ENCODE measurements around the gene TNK2. TPM values are rescaled to one million over a fixed set of nuclear protein-coding genes. Genes with fewer than 3 reads are reported as not detected.

The TNK2 gene
- total RNA-seq, 1 donor from 2014 or later = 17.4 TPM

GRCh38 chr3:195899701-195900435 lies 8.5 kb downstream of the TNK2 start:
- no peak for DNase-seq

DNA sequence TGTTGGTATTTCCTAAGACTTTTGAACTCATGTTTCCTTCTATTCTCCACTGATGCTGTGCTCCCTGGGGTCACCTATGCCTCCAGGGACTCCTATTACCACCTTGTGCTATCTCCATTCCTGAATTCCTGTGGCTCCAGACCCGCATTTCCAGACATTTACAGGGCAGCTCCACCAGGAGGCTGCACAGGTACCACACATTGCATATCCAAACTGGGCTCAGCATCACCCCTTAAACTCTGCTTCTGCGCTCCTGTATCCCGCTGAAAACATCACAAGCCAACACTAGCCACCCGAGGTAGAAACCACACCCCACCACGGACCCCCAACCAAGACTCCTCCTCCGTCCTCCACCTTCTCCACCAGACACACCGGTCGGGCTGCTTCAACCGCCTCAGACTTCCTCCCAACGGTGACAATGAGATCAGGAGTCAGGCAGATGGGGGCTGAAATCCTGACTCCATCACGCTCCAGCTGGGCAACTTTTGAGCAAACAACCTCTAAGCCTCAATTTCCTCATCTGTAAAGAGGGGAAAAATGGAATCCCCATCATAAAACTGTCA lies 10.4 kb downstream of the TNK2 start:
- no peak for DNase-seq

DNA sequence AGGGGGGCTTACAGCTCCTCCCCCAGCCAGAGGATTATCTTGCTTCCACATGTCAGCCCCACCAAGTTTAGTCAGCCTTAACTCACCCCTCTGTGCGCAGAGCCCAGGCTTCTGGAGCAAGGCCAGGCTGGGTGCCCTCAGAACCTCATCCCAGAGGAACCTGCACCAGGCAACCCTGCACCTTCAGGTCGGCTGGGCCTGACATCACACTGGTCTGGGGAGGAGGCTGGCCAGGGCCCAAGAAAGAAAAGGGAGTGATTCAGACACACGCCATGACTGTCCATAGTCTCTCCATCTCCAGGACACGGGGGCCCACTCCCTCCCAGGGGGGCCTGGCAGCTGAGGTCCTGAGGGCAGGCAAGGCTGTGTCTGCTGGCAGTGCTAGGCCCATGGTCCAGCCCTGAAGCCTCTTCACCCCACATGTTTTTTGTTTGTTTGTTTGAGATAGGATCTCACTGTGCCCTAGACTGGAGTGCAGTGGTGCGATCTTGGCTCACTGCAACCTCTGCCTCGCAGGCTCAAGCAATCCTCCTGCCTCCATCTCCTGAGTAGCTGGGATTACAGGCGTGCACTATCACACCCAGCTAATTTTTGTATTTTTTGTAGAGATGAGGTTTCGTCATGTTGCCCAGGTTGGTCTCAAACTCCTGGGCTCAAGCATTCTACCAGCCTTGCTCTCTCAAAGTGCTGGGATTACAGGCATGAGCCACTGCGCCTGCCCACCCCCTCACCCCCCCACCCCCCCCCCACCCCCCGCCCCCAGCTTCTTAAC lies 11.1 kb downstream of the TNK2 start:
- no peak for DNase-seq

DNA sequence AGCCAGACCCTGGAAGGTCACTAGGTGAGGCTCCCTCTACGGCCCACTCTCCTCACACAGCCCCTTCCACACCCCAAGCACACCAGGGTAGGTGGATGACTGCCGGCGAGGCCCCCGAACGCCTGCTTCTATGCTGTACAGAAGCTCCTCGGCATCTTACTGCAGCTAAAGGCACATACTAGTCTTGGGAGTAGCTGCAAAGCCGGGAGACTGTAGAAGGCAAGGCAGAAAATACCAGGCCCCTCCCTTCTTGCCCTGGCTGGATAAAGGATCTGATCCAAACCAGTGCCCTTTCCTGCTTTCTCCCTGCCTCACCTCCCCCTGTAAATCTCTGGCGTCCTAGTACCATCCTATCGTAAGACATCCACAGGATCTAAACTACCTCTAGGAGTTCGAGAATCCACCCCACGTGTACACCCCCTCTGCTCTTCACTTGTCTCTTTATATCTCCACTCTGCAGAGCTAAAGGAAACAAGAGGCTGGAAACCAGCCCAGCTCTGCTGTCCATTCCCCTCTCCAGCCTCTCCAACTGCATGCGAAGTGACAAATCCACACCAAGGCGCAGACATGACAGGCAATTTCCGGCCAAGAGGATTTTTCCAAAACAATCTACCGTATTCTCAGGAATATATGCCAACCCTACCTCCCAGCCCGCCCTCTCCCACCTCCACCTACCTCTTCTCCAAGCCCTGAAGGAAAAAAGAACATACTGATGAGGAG lies 11.8 kb downstream of the TNK2 start:
- DNase-seq = peak; percentile 64

- DNase-seq = peak; percentile 13
Observed at GRCh38 chr3:195895861-195896360, 12.4 kb downstream of the TNK2 start.

DNA sequence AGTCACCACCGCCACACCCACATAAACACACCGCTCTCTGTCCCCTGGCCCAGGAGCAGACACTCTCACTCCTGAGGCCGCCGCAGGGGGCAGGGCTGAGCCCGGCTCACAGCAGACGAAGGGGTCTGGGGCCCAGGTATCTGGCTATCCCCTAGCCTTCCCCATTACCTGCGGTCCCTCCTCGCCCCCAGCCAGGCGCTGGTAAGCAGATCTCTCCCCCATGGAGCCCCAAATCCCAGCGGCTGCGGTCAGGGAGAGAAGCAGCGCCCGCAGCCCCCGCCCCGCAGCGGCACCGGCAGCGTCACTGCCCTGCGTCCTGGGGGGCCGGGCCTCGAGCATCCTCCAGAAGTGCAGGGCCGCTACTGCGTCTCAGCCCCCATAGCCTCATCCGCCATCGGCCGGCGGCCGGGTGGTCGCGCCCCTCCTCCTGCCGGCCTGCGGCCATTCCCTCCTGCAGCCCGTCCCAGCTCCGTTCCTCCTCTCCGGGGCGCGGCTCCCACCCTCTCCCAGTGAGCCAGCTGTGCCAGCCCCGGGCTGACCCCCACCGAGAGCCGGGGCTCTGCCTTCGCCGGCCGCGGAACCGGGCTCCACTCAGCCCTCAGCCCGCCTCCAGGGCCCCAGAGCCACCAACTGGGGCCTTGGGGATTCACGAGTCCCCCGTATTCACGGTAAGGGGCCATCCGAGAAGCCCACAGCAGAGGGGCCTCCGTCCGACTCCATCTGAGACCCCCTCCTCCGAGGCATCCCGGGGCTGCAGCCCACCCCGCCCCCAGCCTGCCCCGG lies 13.1 kb downstream of the TNK2 start:
- DNase-seq = no peak

- DNase-seq = no peak
Observed at GRCh38 chr3:195893916-195894465, 14.4 kb downstream of the TNK2 start.

- DNase-seq = no peak
Observed at GRCh38 chr3:195893516-195893915, 14.8 kb downstream of the TNK2 start.

- no peak for DNase-seq
Observed at GRCh38 chr3:195893044-195893395, 15.3 kb downstream of the TNK2 start.

GRCh38 chr3:195892105-195893043 lies 16.0 kb downstream of the TNK2 start:
- DNase-seq = peak; percentile 66

DNA sequence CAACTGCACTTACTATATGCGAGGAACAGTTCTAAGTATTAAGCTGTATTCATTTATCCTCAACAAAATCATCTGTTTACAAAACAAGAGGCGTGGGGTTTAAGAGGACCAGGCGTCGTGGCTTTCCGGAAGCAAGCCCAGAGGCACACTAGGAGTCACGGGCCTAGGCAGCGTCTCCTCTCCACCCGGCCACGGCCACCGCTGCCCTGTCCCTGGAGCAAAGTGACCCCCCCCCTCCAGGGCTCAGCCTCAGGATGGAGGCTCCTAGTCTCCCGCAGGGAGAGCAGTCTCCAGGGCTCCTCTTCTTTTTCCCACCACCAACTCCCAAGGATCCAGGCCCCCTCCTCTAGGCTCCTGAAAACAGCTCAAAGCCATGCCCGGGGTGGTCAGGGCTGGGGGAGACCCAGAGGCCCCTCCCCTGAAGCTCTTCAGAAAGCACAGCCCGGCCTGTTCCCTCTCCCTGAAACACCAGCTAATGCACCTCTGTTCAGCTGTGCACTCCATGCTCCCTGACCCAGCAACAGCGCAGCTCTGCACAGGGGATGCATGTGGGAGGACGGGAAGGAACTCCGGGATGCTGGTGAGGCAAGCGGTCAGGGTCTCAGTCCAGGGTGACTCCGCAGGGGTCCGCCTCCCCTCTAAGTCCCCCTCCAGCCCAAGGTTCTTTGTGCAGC lies 16.8 kb downstream of the TNK2 start:
- DNase-seq = no peak

- no peak for DNase-seq
Observed at GRCh38 chr3:195889870-195890295, 18.5 kb downstream of the TNK2 start.

DNA sequence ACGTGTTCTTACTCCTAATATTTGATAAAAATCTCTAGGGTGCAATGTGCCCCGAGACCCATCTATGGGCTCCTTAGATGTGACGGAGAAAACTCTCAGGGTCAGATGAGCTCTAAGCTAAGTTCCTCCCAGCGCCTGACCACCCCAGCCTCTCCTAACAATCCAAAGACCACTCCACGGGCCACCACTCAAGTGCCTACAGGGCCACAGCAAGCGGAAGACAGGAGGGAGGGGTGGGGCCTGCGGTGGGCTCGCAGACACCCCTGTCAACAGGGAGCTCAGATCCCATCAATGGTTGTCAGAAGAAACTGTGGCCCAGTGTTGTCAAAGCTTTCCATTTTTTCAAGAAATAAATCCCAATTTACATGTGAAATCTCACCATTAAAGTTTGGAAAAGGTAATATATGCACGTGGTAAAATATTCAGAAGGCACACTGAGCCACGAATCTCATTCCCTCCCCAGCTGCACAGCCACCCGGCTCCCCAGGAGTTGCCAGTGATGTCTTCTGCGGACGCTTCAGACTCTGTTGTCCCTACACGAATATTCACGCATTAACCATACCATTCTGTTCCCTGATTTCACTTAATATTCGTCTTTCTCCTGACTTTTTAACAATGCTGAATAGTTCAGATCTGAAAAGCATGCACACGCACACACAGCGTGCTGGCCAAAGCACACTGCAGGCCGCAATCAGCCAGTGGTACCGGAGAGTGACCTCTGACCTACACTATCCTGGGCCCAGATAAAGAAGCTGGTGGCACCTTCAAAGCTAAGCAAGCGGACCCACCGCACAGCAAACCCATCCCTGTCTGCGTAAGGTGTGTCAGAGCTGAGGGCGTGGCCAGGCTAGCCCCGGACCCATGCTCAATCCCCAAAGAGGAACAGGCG lies 19.1 kb downstream of the TNK2 start:
- no peak for DNase-seq

GRCh38 chr3:195888311-195888761 lies 20.0 kb downstream of the TNK2 start:
- no peak for DNase-seq

DNA sequence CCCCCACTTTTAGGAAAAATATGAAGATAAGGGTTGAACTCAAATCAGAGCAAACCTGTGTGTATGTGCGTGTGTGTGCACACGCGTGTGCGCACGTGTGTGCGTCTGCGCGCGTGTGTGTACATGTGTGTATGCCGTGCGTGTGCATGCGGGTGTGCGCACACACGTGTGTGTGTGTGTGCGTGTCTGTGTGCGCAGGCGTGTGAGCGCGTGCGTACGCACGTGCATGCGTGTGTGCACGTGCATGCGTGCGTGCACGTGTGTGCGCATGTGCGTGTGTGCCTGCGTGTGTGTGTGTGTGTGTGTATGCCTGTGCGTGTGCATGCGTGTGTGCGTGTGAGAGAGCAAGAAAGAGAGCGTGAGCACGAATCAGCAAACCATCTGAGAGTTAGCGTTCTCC lies 20.7 kb downstream of the TNK2 start:
- no peak for DNase-seq

DNA sequence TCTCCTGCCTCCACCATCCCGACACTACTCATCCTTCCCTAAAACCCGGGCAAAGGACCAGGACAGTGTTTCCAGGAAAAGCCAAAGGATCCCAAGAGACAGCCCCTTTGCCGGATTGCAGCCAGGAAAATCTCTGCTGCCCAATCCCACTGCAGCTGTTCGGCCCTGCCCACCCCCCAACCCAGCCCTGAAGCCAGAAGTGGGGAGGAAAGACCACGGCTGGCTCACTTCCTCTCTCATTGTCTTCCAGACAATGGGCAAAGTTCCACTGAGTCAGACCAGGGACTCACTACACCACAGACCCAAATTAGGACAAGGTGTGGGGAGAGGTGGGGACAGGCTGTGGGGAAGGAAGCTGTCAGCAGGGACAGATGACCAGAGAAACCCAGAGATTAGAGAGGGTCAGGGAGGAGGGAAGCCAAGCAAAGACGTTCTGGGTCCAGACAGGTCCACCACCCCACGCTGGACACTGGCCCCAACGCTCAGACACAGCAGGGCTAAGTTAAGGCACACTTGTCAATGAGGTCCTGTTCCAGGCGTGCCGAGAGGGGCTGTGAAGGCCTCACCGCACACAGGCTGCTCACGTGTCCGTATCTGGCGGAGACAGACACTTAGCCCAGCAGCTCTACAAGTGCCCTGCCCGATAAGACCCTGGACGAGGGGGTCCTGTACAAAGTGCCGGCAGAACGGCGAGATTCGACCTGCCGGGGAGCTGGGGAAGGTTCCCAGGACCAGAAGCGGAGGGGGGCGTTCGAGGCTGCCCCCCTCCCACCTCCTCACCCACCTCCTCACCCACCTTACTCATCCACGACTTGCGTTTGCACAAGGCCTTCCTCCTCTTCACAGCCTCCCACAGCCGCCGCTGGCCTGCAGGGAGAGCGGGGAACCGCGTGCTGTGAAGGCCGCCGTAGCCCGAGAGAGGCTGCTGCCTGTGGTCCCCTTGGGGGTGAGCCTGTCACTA lies 21.9 kb downstream of the TNK2 start:
- DNase-seq = peak; percentile 64

All from skin of body (tissue), 2 donors.